Measurements from ENCODE around the gene NFU1. TPM values are rescaled to one million over a fixed set of nuclear protein-coding genes. Genes with fewer than 3 reads are reported as not detected.

The NFU1 gene
- polyA plus RNA-seq, 6 donors from 2014 or later: 107 to 152 (median 127) TPM

Other genes starting within 250 kb of the NFU1 start
- 1 to 10 TPM; 3.1 to 8.8 (median 6.0) TPM for gene GFPT1, start 50.2 kb downstream of the NFU1 start, polyA plus RNA-seq (ENCODE audit: low read depth in 6 of 6)
- gene AAK1, start 206.3 kb upstream of the NFU1 start, polyA plus RNA-seq (ENCODE audit: low read depth in 6 of 6): 1 to 10 TPM in 4 of 6 donors, under 1 TPM in 2; 0.47 to 6.1 (median 3.4) TPM

Measured in naive B cell (primary cell).